ENCODE results near the gene TIMM23B.
"Not testable (repeated sequence)": the region's sequence is repeated elsewhere in the genome, so short reads cannot be mapped to it uniquely, and the experiment has no call there.

TIMM23B gene

GRCh38 chr10:49987207-49987606 is 45.4 kb downstream of the TIMM23B start:
- DNase-seq: not testable (repeated sequence)

GRCh38 chr10:49988376-49988775 is 46.5 kb downstream of the TIMM23B start, which contains the start of gene AGAP6:
Gene AGAP6, plus strand, starts transcription at chr10:49988406. Its CDS starts 310 bp downstream, at chr10:49988716.
- not testable (repeated sequence) for DNase-seq

GRCh38 chr10:49995321-49995720 is 53.5 kb downstream of the TIMM23B start:
- DNase-seq: not testable (repeated sequence)

- not testable (repeated sequence) for DNase-seq
Observed at GRCh38 chr10:50014024-50014423, 72.2 kb downstream of the TIMM23B start.

- not testable (repeated sequence) for DNase-seq
Observed at GRCh38 chr10:50015596-50016220, 73.9 kb downstream of the TIMM23B start.

GRCh38 chr10:50016926-50017325 is 75.1 kb downstream of the TIMM23B start:
- not testable (repeated sequence) for DNase-seq

GRCh38 chr10:50017646-50018045 is 75.8 kb downstream of the TIMM23B start:
- DNase-seq: not testable (repeated sequence)

GRCh38 chr10:50019279-50019678 is 77.4 kb downstream of the TIMM23B start:
- not testable (repeated sequence) for DNase-seq

- not testable (repeated sequence) for DNase-seq
Observed at GRCh38 chr10:50020451-50021024, 78.7 kb downstream of the TIMM23B start.

GRCh38 chr10:50021646-50022045 is 79.8 kb downstream of the TIMM23B start:
- no peak for DNase-seq
